ENCODE data around the gene IRGM. TPM values are rescaled to one million over a fixed set of nuclear protein-coding genes. Genes with fewer than 3 reads are reported as not detected.
"Not testable (repeated sequence)": the region's sequence is repeated elsewhere in the genome, so short reads cannot be mapped to it uniquely, and the experiment has no call there.

IRGM gene, protein sequence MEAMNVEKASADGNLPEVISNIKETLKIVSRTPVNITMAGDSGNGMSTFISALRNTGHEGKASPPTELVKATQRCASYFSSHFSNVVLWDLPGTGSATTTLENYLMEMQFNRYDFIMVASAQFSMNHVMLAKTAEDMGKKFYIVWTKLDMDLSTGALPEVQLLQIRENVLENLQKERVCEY
- 9.3 TPM in 1 of 2 replicates, not detected in the other for total RNA-seq (2014; rRNA removed; shearing (Covaris generic); ENCODE audit: low replicate concordance)

DNA sequence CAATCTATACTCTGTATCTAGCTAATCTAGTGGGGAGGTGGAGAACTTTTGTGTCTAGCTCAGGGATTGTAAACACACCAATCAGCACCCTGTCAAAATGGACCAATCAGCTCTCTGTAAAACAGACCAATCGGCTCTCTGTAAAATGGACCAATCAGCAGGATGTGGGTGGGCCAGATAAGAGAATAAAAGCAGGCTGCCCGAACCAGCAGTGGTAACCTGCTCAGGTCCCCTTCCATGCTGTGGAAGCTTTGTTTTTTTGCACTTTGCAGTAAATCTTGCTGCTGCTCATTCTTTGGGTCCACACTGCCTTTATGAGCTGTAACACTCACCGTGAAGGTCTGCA lies at the start of gene IRGM:
TSS of gene IRGM (plus strand) at position 214 of the 346 bp plus-strand sequence. CDS start 1,603 bp downstream, outside the sequence.
- H3K9me3 ChIP-seq, DNase-seq, H3K4me3 ChIP-seq, H3K36me3 ChIP-seq, H3K27me3 ChIP-seq: not testable (repeated sequence)

DNA sequence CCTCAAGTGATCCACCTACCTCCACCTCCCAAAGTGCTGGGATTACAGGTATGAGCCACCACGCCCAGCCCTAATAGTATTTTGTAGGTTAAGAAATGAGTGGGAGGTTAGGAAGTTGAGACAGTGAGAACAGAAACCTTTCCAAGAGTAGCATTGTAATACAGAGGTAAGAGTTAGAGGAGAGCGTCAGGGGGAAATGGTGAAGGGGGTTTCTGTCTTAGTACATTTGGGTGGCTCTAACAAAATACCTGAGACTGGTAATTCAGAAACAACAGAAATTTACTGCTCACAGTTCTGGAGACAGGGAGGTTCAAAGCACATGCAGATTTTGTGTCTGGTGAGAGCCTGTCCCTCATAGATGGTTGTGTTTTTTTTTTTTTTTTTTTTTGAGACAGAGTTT lies 48.9 kb upstream of the IRGM start:
- H3K36me3 ChIP-seq = peaks cover 72% of the 10 kb centered on the region
- H3K4me3 ChIP-seq = no peak overlapping the region
- H3K9me3 ChIP-seq = no peaks in the 10 kb centered on the region
- H3K27me3 ChIP-seq = no peaks in the 10 kb centered on the region
- DNase-seq = no peak

DNA sequence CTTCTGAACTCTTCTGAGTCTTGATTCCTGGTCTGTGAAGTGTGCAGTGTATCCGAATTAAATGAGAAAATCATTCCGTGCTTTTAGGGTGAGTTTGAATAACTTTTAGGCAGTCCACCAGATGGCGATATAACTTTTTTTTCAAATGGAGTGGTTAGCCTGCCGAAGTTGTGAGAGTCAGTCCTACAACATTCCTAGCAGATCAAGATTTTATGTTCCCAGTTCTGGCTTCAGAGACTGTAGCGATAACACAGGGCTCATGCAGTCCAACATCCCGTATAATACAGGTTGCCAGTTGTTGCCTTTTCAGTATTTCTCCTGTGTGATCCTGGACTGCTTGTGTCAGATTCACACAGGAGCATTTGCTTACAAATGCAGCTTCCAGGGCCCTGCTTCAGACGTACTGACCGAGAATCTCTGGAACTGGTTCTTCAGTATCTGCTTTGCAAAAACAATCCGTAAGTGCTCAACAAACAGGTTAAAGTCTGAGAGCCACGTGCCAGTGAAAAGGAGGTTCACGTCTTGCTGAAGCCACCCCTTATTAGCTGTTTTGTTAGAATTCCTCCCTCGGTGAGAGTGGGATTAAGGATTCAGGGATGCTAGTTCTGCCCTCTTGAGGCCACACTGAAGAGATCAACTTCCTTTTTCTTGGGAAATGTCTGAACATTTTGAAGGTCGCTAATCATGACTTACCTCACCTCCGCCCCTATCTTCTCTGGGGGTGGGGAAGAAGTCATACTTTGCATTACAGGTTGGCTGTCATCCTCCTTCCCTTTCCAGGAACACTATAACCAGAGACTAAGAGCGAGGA lies 45.0 kb upstream of the IRGM start:
- peak; percentile 23 for DNase-seq
- no peaks in the 10 kb centered on the region for H3K9me3 ChIP-seq
- H3K27me3 ChIP-seq = no peaks in the 10 kb centered on the region
- H3K4me3 ChIP-seq = no peak overlapping the region
- H3K36me3 ChIP-seq = peaks cover 34% of the 10 kb centered on the region

DNA sequence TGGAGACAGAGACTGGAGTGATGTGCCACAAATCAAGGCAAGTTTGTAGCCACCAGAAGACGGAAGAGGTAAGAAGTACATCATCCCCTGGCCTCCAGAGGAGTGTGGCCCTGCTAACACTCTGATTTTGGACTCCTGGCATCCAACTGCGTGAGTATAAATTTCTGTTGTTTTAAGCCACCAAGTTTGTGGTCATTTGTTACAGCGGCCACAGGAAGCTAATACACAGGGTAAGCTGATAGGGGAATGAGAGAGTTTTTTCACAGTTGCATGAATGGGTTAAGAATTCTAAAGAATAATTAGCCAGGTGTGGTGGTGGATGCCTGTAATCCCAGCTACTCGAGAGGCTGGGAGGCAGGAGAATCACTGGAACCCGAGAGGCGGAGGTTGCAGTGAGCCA lies 41.9 kb upstream of the IRGM start:
- no peaks in the 10 kb centered on the region for H3K9me3 ChIP-seq
- DNase-seq = no peak
- H3K4me3 ChIP-seq = no peak overlapping the region
- peaks cover 8% of the 10 kb centered on the region; the same call in 1 of the 2 replicates for H3K36me3 ChIP-seq
- H3K27me3 ChIP-seq = no peaks in the 10 kb centered on the region

DNA sequence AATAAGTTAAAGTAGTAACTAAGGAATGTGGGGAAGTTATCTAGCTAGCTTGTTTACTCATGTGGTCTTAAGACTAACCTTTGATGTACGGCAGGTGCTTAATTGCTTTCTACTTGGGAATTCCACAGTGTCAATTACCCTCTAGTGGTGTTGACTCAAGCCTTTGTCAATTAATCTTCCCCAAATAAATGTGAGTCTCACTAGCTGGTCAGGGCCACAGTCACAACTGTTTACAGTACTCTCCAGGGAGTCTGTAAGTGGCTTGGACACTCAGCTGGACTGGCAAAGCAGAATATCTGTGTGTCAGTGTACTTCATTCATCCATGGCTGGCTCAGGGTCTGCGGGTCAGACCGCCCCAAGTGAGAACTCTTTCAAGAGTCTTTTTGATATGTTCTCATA lies 37.0 kb upstream of the IRGM start:
- Histone ChIP-seq H3K27me3 (no peaks in the 10 kb centered on the region), H3K36me3 (no peaks in the 10 kb centered on the region), H3K4me3 (no peak overlapping the region), H3K9me3 (no peaks in the 10 kb centered on the region)
- no peak for DNase-seq

DNA sequence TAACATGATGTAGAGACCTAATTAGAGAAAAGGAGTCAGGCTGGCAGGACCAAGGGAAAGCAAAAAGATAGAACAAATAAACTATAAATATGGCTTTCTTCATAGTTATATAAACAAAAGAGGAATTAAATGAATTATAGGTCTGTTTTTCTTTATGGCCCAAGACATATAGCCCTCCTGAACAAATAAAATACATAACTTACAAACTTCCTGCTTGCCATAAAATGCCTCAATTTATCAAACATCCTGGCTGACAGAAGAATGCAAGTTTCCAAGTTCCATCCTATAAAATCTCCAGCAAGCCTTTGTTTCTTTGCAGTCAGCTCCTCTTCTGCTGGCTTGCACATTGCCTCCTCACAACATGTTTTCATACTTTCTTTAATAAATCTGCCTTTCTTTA lies 31.3 kb upstream of the IRGM start:
- no peaks in the 10 kb centered on the region for H3K36me3 ChIP-seq
- H3K27me3 ChIP-seq = no peaks in the 10 kb centered on the region
- H3K9me3 ChIP-seq = peaks cover 11% of the 10 kb centered on the region
- no peak overlapping the region for H3K4me3 ChIP-seq
- no peak for DNase-seq

DNA sequence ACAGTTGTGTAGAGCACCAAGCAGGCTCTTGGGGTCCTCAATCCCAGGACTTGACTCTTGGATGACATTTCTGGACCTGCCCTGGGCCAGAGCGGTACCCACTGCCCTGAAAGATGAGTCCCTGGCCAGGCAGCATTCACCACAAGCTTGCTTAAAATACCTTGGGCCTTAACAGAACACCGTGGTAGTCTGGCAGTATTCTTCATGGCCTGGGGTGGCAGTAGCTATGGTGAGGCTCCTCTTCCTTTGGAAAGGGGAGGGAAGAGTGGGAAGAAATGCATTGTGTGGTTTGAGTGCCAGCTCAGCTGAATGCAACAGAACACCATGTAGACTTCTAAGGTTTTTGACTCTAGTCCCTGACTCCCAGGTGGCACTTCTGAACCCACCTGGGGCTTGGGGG lies 29.4 kb upstream of the IRGM start:
- no peak for DNase-seq
- H3K4me3 ChIP-seq = no peak overlapping the region

DNA sequence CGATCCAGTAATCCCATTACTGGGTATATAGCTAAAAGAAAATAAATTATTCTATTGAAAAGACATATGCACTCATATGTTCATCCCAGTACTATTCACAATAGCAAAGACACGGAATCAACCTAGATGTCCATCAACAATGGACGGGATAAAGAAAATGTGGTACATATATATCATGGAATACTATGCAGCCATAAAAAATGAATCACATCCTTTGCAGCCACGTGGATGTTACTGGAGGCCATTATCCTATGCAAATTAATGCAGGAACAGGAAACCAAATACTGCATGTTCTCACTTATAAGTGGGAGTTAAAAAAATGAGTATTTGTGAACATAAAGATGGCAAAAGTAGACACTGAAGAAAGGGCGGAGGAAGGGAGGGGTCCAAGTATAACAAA lies 16.6 kb upstream of the IRGM start:
- Histone ChIP-seq H3K27me3 (no peaks in the 10 kb centered on the region), H3K4me3 (no peak overlapping the region), H3K36me3 (no peaks in the 10 kb centered on the region), H3K9me3 (peaks cover 11% of the 10 kb centered on the region; the same call in 1 of the 2 replicates)
- DNase-seq = no peak

More for the DNA sequence above, 29.4 kb upstream of the IRGM start:
- H3K9me3 ChIP-seq = peaks cover 11% of the 10 kb centered on the region
- no peaks in the 10 kb centered on the region for H3K36me3 ChIP-seq
- no peaks in the 10 kb centered on the region for H3K27me3 ChIP-seq

DNA sequence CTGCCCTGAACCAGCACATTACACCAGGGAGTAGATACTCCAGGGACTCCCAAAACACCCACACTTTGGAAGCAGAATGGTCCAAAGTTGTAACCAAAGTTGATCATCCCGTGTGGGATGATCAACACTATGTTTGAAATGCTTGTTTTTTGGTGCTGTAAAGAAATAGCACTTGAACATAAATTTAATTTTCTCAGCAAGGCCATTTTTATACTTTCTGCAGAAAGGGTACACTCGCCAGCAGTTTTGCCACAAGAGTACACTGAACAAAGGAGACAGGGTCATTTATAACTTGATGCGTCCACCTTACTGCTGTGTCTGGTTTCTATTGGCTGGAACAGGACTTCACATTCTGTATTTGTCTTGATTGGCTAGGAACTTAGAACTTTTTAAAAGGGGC lies 14.5 kb upstream of the IRGM start:
- H3K36me3 ChIP-seq, H3K27me3 ChIP-seq, H3K4me3 ChIP-seq, DNase-seq: not testable (repeated sequence)
- peaks cover 11% of the 10 kb centered on the region; the same call in 1 of the 2 replicates for H3K9me3 ChIP-seq

DNA sequence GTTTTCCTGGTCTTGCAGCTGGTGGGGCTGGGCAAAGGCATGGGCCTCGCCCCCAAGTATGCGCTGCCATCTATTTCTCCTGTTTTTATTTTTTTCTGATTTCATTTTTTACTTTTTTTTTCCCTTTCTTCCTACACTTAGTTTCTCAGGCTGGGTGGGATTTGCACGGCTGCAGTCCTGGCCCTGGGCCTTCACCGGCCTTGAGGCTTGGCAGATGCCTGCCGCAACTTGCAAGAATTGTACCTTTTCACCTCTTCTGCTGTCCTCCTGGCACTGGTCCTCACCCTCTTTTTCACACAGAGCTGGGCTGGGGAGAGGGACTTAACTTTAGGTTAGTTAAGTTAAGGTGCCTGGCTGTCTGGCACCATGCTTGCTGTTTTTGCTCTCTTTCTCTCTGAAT lies 10.3 kb upstream of the IRGM start:
- DNase-seq = no peak
- H3K36me3 ChIP-seq = no peaks in the 10 kb centered on the region
- H3K4me3 ChIP-seq = no peak overlapping the region
- peaks cover 9% of the 10 kb centered on the region for H3K9me3 ChIP-seq
- no peaks in the 10 kb centered on the region for H3K27me3 ChIP-seq

DNA sequence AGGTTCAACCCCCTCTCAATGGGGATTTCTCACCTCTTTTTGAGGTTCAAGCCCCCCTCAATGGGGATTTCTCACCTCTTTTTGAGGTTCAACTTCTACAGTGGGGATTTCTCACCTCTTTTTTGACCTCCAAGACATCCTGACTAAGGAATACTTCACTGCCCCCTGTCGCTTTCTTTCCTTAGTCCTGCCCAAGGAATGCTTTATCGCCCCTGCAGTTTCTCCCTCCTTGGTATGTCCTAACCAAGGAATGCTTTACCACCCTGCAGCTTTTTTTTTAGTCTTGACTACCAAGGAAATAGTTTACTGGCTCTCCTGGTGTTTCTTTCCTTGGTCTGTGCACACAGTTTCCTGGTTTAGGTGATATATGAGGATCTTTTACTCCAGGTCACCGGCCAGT lies 9.6 kb upstream of the IRGM start:
- Histone ChIP-seq H3K4me3 (no peak overlapping the region), H3K27me3 (no peaks in the 10 kb centered on the region), H3K36me3 (no peaks in the 10 kb centered on the region), H3K9me3 (peaks cover 9% of the 10 kb centered on the region)
- no peak for DNase-seq

DNA sequence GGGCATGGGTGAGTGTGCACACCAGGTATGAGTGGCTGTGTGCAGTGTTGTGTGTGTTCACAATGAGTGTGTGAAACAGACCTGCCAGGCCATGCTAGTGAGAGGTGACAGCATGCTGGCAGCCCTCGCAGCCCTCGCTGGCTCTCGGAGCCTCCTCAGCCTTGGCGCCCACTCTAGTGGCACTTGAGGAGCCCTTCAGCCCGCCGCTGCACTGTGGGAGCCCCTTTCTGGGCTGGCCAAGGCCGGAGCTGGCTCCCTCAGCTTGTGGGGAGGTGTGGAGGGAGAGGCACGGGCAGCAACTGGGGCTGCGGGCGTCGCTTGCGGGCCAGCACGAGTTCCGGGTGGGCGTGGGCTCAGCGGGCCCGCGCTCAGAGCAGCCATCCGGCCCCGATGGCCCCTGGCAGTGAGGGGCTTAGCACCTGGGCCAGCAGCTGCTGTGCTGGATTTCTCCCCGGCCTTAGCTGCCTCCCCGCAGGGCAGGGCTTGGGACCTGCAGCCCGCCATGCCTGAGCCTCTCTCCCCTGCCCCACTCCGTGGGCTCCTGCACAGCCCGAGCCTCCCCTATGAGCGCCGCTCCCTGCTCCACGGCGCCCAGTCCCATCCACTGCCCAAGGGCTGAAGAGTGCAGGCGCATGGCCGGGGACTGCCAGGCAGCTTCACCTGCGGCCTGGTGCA lies 999 bp upstream of the IRGM start:
- not testable (repeated sequence) for DNase-seq, H3K27me3 ChIP-seq, H3K9me3 ChIP-seq, H3K36me3 ChIP-seq, H3K4me3 ChIP-seq

DNA sequence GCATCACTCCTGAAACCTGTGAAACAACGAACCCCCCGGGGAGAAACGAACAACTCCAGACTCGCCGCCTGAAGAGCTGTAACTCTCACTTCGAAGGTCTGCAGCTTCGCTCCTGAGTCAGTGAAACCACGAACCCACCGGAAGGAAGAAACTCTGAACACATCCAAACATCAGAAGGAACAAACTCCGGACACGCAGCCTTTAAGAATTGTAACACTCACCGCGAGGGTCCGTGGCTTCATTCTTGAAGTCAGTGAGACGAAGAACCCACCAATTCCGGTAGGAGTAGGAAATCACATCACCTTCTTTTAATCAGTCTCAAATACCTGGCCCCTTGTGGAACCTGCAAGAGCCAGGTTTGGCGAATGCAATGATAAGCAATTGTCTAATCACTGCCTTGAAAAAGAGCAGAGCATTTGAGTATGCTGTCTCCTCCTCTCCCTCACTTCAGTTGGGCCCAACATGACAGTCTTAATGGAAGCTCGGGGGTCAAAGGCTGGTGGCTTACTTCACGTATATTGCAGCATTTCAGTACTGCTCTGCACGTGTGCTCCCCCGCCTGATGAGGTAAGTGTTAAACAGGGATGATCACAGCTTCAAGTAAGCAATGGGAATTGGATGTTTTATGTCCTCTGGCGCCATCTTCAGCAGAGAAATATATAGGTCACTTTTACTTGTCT lies 473 bp downstream of the IRGM start:
- Histone ChIP-seq H3K9me3 (peaks cover 5% of the 10 kb centered on the region; the same call in 1 of the 2 replicates), H3K27me3 (no peaks in the 10 kb centered on the region), H3K36me3 (no peaks in the 10 kb centered on the region), H3K4me3 (no peak overlapping the region)
- peak; percentile 74 for DNase-seq

DNA sequence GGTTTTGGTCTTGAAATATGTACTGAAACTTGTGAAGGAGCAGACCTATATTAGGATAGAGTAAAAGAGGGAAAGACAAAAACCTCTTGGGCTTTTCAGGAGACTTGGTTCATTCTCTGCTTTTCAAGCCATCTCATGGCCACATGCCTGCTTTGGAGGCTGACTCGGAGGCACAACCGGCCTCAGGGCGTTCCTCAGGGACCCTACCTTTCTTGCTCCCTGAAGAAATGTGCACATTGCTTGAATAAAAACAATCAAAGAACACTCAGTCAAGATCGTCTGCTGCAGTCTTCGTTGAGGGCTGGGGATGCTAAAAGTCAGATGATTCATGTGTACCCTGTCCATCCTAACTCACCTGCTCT lies 994 bp downstream of the IRGM start:
- DNase-seq = no peak
- no peak overlapping the region for H3K4me3 ChIP-seq
- H3K9me3 ChIP-seq = peaks cover 5% of the 10 kb centered on the region; the same call in 1 of the 2 replicates
- no peaks in the 10 kb centered on the region for H3K36me3 ChIP-seq
- no peaks in the 10 kb centered on the region for H3K27me3 ChIP-seq

DNA sequence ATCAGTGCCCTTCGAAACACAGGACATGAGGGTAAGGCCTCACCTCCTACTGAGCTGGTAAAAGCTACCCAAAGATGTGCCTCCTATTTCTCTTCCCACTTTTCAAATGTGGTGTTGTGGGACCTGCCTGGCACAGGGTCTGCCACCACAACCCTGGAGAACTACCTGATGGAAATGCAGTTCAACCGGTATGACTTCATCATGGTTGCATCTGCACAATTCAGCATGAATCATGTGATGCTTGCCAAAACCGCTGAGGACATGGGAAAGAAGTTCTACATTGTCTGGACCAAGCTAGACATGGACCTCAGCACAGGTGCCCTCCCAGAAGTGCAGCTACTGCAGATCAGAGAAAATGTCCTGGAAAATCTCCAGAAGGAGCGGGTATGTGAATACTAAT lies 1.9 kb downstream of the IRGM start:
- no peak overlapping the region for H3K4me3 ChIP-seq
- H3K9me3 ChIP-seq = peaks cover 5% of the 10 kb centered on the region; the same call in 1 of the 2 replicates
- no peaks in the 10 kb centered on the region for H3K36me3 ChIP-seq
- peak; percentile 12 for DNase-seq
- H3K27me3 ChIP-seq = no peaks in the 10 kb centered on the region

DNA sequence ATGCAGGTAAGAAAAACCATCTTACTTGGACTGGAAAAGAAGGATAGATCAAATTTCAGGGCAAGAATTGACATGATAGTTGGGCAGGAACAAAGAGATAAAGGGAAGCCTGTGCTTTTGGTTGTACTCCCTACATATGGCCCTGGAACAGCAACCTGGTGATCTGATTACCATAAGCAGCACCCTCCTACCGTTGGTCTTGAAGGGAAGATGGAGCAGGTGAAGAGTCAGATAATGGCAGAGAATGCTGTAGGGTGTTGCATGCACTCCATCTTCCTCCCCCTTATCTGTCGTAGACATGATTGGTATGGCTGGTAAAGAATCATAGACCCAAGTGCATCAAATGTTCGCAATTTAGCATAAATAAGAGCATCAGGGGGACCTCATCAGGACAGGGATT lies 4.7 kb downstream of the IRGM start:
- peaks cover 5% of the 10 kb centered on the region for H3K9me3 ChIP-seq
- no peak overlapping the region for H3K4me3 ChIP-seq
- no peaks in the 10 kb centered on the region for H3K27me3 ChIP-seq
- H3K36me3 ChIP-seq = no peaks in the 10 kb centered on the region
- no peak for DNase-seq

DNA sequence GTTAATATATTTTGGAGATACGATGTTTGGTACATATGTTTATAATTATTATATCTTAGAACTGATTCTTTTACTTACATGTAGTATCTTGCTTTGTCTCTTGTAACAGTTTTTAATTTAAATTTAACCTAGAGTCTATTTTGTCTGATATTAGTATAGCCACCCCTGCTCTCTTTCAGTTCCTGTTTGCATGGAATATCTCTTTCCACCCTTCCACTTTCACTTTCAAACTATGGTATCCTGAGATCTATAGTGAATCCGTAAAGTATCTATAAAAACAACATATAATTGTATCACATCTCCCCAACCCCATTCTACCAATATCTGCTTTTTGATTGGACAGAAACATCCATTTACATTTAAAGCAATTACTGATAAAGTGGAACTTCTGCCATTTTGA lies 7.2 kb downstream of the IRGM start:
- DNase-seq = no peak
- Histone ChIP-seq H3K27me3 (no peaks in the 10 kb centered on the region), H3K4me3 (no peak overlapping the region), H3K9me3 (peaks cover 2% of the 10 kb centered on the region; the same call in 1 of the 2 replicates), H3K36me3 (no peaks in the 10 kb centered on the region)
